IPS DF 4.7 (cell line): Measurements from ENCODE around the gene SMURF1.
"Not testable (repeated sequence)": the region's sequence is repeated elsewhere in the genome, so short reads cannot be mapped to it uniquely, and the experiment has no call there.

Experiments used
- DNase-seq: peaks from one replicate; pipeline ENCODE4 v3.0.0-alpha.2; 2013; ENCODE audit warnings: low spot score; ENCODE audit errors: extremely low read depth

SMURF1 gene

DNA sequence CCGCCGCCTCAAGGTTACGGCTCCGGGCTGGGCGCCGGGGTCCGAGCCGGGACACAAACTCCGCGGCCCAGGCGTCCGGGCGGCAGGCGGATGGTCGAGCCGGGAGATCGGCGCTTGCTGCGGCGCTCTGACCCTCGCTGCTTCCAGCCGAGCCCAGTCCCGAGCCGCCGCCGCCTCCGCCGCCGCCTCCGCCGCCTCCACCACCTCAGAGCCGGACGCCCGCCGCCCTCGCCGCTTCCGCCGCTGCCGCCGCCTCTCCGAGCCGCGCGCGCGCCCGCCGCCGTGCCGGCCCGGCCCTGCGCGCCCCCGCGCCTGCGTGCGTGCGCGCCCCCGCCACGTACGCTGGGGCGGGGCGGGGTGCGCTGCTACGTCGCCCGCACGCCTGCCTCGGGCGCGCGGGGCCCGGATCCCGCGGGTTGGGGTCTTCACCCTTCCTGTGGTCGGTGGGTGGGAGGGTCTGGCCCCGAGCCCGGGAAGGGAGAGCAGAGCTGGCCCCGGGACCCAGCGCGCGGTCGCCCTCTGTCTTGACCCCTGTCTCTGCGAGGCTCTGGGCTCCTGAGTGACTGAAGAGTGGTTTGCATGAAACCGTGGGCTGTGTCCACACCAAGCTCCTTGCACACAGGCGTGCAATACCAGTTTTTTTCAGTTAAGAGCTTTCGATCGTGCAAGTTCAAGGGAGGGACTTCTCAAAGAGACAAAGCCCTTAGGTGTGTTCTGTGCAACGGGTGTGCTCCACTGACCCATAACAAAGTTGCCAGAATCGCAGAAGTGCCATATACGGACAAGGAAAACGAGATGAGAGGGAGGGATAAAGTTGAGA is at the start of gene SMURF1:
Gene SMURF1, minus strand, starts transcription at position 256 of the 820 bp plus-strand sequence. CDS start 328 bp downstream, outside the sequence.
- DNase-seq = no peak

DNA sequence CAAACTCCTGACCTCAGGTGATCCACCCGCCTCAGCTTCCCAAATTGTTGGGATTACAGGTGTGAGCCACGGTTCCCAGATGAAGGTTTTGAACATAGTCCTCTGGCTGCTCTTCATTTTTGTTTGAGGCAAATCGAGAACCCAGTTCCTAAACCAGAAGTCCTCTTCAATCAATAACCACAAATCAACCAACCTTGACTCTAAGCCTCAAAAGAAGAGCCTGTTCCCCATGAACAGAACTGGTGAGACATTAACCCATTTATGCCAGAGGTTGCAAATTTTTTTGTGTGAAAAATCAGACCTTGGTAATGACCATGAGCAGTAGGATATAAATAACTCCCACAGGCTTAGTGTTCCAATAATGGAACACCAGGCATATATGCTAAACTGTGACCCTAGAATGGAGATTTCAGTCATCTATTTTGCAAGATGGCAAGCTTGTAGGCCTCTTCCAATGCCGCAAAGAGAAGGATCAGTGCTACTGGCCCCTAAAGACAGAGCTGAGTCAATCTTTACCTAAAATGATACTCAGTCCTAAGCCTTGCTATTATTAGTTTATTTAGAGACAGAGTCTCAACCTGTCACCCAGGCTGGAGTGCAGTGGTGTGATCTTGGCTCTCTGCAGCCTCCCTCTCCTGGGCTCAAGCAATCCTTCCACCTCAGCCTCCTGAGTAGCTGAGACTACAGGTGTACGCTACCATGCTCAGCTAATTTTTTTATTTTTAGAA is 48.1 kb upstream of the SMURF1 start:
- DNase-seq = no peak

DNA sequence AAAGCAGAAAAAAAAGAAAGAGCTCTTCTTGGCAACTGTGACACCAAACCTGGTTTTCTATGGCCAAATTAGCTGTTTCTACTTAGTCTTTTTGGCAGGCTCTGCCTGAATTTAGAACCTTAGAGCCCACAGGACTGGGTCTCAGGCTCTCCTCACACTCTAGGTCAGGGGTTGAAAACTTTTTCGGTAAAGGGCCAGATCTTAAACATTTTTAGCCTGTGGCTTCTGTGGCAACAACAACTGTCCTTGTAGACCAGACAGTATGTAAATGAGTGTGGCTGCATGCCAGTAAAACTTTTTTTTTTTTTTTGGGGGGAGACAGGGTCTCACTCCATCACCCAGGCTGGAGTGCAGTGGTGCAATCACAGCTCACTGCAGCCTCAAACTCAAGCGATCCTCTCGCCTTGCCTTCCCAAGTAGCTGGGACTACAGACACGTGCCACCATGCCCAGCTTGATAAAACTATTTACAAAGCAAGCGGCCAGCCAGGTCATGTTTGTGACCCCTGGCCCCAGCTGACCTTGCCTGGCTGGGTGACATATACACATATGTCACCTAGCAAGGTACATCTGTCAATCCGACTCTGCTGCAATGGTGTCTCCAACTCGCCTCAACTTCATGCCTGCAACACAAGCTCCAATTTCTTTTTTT is 46.6 kb upstream of the SMURF1 start:
- DNase-seq = no peak

DNA sequence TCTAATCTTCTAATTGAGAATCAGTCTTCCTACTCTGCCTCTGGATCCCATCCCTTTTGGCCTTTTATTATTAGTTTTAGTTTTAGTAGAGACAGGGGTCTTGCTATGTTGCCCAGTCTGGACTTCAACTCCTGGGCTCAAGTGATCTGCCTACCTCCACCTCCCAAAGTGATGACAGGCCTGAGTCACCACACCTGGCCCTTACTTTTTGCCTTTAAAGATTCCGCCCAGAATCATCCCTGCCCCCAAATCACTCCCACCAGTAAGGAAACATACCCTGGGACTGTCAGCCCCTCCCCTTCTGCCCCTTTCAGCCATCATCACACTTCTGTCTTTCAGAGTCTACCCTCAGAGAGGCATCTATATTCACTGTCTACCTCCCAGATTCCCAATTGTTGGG is 45.3 kb upstream of the SMURF1 start:
- no peak for DNase-seq

DNA sequence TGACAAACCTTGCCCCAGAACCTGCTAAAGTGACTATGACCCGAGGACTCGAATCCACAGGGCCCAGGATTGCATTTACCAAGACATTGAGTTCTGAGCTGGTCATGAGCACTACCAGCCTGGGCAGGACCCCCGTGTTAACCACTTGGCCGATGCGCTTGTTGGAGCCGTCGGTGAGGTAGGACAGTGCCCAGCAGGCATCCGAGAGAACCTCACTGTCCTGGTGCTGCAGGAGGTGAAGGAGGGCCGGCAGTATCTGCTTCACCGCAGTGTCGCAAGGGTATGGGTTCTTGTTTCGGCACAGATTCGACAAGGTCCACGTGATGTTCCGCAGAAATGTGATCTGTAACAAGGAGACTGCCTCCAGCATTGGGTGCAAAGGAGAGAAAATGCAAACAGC is 44.3 kb upstream of the SMURF1 start:
- no peak for DNase-seq

DNA sequence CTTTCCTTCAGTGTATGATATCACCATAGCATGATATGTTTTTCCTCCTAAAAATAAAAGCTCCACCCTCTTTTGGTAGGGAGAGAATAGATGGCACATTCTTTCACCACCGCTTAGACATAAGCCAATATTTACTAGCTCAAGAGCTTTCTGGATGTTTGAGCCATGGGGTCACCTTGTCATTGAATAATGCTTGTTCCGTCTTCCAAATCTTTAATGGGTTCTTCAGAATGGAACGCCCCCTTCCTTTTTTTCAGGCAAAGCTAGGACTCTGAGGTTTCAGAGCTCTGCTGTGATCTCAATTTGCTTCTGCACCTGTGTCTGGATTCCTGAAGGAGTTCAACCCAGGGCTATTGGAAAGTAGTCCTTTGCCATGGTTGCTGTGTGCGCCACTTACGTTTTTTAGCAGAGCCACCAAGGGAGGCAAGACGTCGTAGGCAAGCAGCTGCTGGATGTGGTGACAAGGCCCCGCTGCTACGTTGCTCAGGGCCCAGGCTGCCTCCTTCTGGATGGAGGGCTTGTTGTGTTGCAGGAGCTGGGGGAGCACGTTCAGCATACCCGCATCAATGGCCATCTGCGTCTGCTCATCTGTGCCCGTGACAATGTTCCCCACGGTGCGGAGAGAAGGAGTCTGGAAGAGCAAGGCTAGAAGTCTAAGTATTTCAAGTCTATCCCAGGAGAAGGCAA is 40.8 kb upstream of the SMURF1 start:
- no peak for DNase-seq

DNA sequence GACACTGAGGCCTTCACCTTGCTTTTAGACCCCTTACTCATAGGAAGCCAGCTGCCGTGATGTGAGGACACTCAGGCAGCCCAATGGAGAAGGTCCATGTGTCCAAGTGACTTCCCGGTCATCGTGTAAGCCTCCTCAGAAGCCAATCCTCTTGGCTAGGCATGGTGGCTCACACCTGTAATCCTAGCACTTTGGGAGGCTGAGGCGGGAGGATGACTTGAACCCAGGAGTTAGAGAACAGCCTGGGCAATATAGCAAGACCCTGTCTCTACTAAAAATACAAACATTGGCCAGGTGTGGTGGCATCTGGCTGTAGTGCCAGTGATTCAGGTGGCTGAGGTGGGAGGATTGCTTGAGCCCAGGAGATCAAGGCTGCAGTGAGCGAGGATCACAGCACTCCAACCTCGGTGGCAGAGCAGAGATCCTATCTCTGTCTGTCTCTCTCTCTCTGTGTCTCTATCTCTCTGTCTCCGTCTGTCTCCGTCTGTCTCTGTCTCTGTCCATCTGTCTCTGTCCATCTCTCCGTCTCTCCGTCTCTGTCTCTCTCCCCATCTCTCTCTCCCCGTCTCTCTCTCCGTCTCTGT is 36.3 kb upstream of the SMURF1 start:
- no peak for DNase-seq

DNA sequence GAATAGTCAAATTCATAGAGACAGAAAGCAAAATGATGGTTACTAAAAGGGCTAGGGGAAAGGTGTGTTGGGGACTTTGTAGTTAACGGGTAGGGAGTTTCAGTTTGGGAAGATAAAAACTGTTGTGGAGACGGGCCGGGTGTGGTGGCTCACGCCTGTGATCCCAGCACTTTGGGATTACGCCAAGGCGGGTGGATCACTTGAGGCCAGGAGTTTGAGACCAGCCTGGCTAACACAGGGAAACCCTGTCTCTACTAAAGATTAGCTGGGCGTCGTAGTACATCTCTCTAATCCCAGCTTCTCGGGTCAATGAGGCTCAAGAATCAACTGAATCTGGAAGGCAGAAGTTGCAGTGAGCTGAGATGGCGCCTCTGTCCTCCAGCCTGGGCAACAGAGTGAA is 33.3 kb upstream of the SMURF1 start:
- no peak for DNase-seq

DNA sequence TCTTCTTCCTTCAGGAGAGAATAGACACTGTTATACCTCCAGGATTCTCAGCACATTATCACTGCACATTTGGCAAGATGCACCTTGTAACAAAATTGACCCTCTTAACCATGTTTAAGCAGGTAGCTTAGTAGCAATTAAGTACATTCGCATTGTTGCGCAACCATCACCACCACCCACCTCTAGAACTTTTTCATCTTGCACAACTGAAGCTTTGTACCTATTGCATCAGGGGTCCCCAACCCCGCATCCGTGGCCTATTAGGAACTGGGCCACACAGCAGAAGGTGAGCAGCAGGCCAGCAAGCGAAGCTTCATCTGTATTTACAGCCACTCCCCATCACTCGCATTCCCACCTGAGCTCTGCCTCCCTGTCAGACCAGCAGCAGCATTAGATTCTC is 29.9 kb upstream of the SMURF1 start:
- no peak for DNase-seq

DNA sequence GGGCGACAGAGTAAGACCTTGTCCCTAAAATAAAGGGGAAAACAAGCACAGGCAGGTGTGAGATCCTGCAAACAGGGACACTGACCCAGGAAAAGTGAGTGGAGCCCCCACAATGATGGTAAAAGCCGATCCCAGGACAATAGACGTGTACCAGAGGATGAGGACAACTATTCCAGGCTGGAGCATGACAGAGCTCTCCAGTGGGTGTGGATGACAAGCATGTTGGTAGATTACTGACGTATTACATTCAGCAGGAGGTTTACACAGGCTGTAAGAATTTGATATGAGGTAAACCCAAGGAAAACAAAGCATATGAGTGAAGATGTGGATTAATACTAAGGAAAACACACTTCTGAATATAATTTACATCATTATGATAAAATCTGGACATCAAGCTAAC is 27.8 kb upstream of the SMURF1 start:
- DNase-seq = no peak

DNA sequence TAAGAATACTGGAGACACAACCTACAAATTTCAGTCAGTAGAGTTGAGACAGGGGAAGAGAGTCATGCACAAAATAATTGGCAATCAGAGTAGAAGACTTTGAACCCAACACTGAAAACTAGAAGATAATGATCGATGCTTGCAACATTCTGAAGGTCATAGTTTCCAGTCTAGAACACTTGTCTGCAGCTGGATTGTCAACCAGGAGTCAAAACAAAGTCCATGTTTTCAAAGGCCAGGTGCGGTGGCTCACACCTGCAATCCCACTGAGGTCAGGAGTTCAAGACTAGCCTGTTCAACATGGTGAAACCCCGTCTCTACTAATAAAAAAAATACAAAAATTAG is 26.8 kb upstream of the SMURF1 start:
- DNase-seq = no peak

DNA sequence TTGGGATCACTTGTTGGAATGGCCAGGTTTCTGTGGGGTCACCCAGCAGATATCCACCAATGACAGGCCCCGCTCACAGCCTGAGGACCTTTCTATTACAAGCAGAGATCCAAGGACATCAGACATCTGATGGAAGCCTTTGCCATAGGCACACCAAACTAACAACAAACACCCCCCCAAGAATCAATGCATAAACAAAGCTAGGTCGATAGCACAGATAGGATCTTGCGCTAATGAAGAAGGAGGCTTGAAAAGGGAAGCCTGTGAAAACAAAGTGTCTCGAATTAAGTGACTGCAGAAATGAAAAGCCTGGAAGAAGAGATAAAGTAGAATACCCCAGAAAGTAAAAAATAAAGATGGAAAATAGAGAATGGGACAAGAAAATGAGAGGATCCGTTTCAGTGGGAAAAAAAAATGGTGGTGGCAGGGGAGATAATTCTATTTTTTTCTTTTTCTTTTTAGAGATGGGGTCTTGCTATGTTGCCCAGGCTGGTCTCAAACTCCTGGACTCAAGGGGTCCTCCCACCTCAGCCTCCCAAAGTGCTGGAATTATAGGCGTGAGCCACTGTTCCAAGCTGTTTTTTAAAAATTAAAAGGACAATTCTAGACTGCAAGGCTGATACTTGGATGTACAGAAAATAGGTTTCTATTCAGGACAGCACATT is 26.3 kb upstream of the SMURF1 start:
- DNase-seq = no peak

DNA sequence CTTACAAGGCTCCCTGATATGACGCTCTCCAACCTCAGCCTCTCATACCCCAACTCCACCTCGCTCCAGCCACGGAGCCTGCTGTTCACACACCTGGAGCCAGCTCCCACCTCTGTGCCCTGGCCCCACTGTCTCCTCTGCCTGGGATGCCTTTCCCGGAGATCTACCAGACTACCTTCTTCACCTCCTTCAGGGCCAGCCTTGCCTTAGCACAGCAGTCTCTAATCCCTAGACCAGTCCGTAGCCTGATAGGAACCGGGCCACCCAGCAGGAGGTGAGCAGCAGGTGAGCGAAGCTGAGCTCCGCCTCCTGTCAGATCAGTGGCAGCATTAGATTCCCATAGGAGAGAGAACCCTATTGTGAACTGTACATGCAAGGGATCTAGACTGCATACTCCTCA is 23.2 kb upstream of the SMURF1 start:
- no peak for DNase-seq

DNA sequence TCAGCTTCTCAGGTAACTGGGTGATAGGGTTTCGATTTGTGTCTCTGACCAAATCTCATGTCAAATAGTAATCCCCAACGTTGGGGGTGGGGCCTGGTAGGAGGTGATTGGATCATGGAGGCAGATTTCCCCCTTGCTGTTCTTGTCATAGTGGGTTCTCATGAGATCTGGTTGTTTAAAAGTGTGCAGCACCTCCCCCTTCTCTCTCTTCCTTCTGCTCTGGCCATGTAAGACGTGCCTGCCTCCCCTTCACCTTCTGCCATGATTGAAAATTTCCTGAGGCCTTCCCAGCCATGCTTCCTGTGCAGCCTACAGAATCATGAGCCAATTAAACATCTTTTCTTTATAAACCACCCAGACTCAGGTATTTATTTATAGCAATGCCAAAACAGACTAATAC is 21.9 kb upstream of the SMURF1 start:
- DNase-seq = no peak

DNA sequence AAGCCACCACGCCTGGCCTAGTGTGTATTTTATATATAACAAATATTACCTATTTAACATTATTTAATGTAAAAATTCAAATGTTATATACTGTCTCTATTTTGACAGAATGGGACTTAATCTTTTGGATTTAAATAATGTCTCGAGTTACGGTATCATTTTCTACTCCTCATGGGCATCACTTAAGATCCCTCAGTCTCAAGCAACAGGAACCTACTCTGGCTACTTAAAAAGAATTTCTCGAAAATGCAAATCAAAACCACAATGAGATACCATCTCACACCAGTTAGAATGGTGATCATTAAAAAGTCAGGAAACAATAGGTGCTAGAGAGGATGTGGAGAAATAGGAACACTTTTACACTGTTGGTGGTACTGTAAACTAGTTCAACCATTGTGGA is 19.8 kb upstream of the SMURF1 start:
- DNase-seq = not testable (repeated sequence)

DNA sequence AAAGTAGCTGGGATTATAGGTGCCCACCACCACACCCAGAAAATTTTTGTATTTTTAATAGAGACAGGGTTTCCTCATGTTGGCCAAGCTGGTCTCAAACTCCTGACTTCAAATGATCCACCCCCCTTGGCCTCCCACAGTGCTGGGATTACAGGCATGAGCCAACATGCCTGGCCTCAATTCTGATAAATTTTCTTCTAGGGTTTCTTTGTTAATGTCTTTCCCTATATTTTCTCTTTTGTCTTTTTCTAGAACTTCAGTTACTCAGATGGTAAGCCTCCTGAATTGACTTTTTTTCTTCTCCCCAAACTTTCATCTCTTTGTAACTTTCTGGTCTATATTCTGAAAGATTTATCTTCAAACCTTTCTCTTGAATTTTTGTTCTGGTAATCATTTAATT is 12.7 kb upstream of the SMURF1 start:
- DNase-seq = no peak

DNA sequence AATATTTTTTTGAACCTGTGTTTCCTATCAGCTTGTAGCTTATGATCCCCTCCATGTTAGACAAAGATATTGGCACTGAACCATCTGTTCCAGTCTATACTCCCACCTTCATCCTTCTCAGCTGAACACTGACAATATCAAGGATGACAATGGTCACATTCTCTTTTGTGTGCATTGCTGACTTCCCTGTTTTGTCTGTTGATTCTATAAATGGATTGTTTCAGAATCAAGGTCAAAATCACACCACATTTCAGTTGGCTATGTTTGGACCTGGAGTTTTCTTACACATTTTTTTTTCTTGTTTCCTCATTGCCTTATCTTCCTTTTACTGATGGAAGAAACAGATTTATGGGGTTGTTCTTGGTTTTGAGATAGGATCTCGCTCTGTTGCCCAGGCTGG is 11.3 kb upstream of the SMURF1 start:
- DNase-seq = no peak

DNA sequence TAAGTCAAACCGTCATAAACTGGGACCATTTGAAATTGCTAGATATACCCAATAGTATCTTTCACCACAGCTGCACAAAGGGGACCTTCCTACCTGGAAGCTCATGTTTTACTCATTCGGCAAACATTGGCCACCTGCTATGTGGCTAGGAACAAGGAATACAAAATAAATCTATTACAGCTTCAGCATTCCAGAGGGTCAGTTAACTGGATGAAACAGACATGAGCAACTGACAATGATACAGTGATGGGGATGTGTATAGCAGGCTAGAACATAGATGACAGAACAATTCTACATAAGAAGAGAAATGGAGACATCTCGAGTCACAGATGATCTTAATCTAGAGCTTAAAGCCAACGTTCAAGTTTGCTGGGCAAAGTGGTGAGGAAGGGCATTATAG is 3.1 kb upstream of the SMURF1 start:
- DNase-seq = no peak

DNA sequence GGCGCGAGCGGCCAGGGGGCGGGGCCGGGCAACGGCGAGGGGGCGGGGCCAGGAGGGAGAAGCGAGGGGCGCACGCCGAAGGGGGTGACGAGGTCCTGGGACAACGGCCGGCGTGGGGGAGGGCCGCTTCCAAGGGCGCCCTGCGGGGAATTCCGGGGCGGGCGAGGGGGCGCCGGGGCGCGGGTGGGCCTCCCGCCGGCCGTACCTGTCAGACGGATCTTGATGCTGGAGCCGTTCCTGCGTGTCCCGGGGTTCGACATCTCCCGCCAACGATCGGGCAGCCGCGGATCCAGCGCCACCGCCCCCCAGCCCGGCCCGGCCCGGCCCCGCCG is 421 bp downstream of the SMURF1 start:
- no peak for DNase-seq

DNA sequence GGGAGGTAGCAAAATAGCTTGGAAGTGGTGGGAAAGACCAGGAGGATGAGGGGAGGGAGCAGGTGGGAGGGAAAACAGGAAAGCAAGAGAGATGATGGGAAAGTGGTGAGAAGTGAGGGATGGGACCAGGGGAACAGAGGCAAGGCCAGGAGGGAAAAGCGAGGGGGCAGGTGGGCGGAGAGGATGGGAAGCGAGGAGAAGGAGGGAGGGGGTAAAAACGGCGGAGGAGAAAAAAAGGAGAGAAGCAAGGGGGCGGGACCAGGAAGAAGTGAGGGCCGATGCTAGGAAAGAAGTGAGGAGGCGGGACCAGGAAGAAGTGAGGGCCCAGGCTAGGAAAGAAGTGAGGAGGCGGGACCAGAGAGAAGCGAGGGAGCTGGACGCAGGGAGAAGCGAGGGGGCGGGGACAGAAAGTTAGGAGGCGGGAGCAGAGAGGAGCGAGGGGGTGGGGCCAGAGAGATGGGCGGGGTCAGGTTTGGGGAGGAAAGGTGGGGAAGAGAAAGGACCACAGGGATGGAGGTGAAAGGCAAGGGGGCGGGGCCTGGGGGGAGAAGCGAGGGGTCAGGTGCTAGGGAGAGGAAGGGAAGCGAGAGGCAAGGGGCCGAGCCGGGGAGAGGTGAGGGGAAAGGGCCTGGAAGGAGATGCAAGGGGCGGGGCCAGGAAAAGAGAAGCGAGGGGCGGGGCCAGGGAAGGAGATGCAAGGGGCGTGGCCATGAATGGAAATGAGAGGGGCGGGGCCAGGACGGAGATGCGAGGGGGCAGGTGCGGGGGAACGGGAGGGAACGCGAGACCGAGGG is 984 bp downstream of the SMURF1 start:
- DNase-seq = peak; percentile 46
